ENCODE results near the gene AKAP7. TPM values are rescaled to one million over a fixed set of nuclear protein-coding genes. Genes with fewer than 3 reads are reported as not detected.

AKAP7 gene
- polyA plus RNA-seq, 1 donor (not counting 4 experiments of a cell fraction or from before 2014, with no cell fraction given): 1.7 TPM

GRCh38 chr6:131303338-131303930 lies 168.2 kb downstream of the AKAP7 start:
- Histone ChIP-seq H3K9ac (ENCODE audit: control insufficient read depth, extremely low read depth, insufficient read depth, low read length) (no peak overlapping the region), H2AFZ (ENCODE audit: control insufficient read depth, low read length) (no peak overlapping the region), H3K4me2 (ENCODE audit: control insufficient read depth, extremely low read depth, insufficient read depth, low read depth, low read length) (no peak overlapping the region), H3K79me2 (ENCODE audit: control insufficient read depth, insufficient read depth, low read length) (no peaks in the 10 kb centered on the region), H3K27me3 (ENCODE audit: control insufficient read depth, extremely low read depth, insufficient read depth, low read length) (no peaks in the 10 kb centered on the region), H3K4me1 (ENCODE audit: control insufficient read depth, extremely low read depth, insufficient read depth, low read length) (no peaks in the 10 kb centered on the region), H3K4me3 (ENCODE audit: control insufficient read depth in 2 of 3, extremely low read depth in 1 of 3, insufficient read depth in 2 of 3, low read depth in 1 of 3, low read length in 3 of 3) (no peak overlapping the region), H3K9me1 (ENCODE audit: control insufficient read depth, extremely low read depth, insufficient read depth, low read length) (no peaks in the 10 kb centered on the region), H3K9me3 (ENCODE audit: control insufficient read depth, low read depth, low read length) (no peaks in the 10 kb centered on the region), H3K27ac (ENCODE audit: control insufficient read depth, insufficient read depth, low read length) (no peak overlapping the region), H4K20me1 (ENCODE audit: control insufficient read depth, extremely low read depth, insufficient read depth, low read length) (no peaks in the 10 kb centered on the region), H3K36me3 (ENCODE audit: control insufficient read depth in 2 of 2, extremely low read depth in 1 of 2, insufficient read depth in 2 of 2, low read length in 2 of 2) (no peaks in the 10 kb centered on the region)
- TF ChIP-seq, protein P1, sequence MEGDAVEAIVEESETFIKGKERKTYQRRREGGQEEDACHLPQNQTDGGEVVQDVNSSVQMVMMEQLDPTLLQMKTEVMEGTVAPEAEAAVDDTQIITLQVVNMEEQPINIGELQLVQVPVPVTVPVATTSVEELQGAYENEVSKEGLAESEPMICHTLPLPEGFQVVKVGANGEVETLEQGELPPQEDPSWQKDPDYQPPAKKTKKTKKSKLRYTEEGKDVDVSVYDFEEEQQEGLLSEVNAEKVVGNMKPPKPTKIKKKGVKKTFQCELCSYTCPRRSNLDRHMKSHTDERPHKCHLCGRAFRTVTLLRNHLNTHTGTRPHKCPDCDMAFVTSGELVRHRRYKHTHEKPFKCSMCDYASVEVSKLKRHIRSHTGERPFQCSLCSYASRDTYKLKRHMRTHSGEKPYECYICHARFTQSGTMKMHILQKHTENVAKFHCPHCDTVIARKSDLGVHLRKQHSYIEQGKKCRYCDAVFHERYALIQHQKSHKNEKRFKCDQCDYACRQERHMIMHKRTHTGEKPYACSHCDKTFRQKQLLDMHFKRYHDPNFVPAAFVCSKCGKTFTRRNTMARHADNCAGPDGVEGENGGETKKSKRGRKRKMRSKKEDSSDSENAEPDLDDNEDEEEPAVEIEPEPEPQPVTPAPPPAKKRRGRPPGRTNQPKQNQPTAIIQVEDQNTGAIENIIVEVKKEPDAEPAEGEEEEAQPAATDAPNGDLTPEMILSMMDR (optimal IDR thresholded peaks at IDR 0.05 in 1 of 3, IDR thresholded peaks at IDR 0.05 in 1 of 3, conservative IDR thresholded peaks at IDR 0.05 in 1 of 3; ENCODE audit: extremely low read depth in 1 of 3, insufficient read depth in 2 of 3, low read length in 3 of 3): no peak
- TF ChIP-seq EZH2 (IDR thresholded peaks at IDR 0.05; ENCODE audit: low read length): no peak
- dilution Hi-C loops (cut with MboI; ENCODE audit: extremely low pct_ligation_motif_present, low sequenced_read_pairs): no loop called here
- no peak for FAIRE-seq
- DNase-seq (ENCODE audit: low read depth, low spot score): no peak

GRCh38 chr6:131305037-131305850 lies 170.0 kb downstream of the AKAP7 start:
- TF ChIP-seq, protein P1 (optimal IDR thresholded peaks at IDR 0.05 in 1 of 3, IDR thresholded peaks at IDR 0.05 in 1 of 3, conservative IDR thresholded peaks at IDR 0.05 in 1 of 3; ENCODE audit: extremely low read depth in 1 of 3, insufficient read depth in 2 of 3, low read length in 3 of 3): no peak
- TF ChIP-seq EZH2 (IDR thresholded peaks at IDR 0.05; ENCODE audit: low read length): no peak
- no peaks in the 10 kb centered on the region for H3K27me3 ChIP-seq (ENCODE audit: control insufficient read depth, extremely low read depth, insufficient read depth, low read length)
- H4K20me1 ChIP-seq (ENCODE audit: control insufficient read depth, extremely low read depth, insufficient read depth, low read length): no peaks in the 10 kb centered on the region
- H3K27ac ChIP-seq (ENCODE audit: control insufficient read depth, insufficient read depth, low read length): no peak overlapping the region
- H3K4me2 ChIP-seq (ENCODE audit: control insufficient read depth, extremely low read depth, insufficient read depth, low read depth, low read length): no peak overlapping the region
- H3K9ac ChIP-seq (ENCODE audit: control insufficient read depth, extremely low read depth, insufficient read depth, low read length): no peak overlapping the region
- FAIRE-seq (no peak), DNase-seq (ENCODE audit: low read depth, low spot score) (no peak)
- H2AFZ ChIP-seq (ENCODE audit: control insufficient read depth, low read length): no peak overlapping the region
- H3K9me3 ChIP-seq (ENCODE audit: control insufficient read depth, low read depth, low read length): no peaks in the 10 kb centered on the region
- no peaks in the 10 kb centered on the region for H3K79me2 ChIP-seq (ENCODE audit: control insufficient read depth, insufficient read depth, low read length)
- no peaks in the 10 kb centered on the region for H3K36me3 ChIP-seq (ENCODE audit: control insufficient read depth in 2 of 2, extremely low read depth in 1 of 2, insufficient read depth in 2 of 2, low read length in 2 of 2)
- dilution Hi-C loops (cut with MboI; ENCODE audit: extremely low pct_ligation_motif_present, low sequenced_read_pairs): no loop called here
- H3K4me3 ChIP-seq (ENCODE audit: control insufficient read depth in 2 of 3, extremely low read depth in 1 of 3, insufficient read depth in 2 of 3, low read depth in 1 of 3, low read length in 3 of 3): no peak overlapping the region
- no peaks in the 10 kb centered on the region for H3K4me1 ChIP-seq (ENCODE audit: control insufficient read depth, extremely low read depth, insufficient read depth, low read length)
- H3K9me1 ChIP-seq (ENCODE audit: control insufficient read depth, extremely low read depth, insufficient read depth, low read length): no peaks in the 10 kb centered on the region
